AG04450 (cell line): ENCODE results near the gene ALPI. TPM values are rescaled to one million over a fixed set of nuclear protein-coding genes. Genes with fewer than 3 reads are reported as not detected.

Experiments used
- CTCF ChIA-PET: fragments of 300-600, 350-600 bp; formaldehyde crosslinking; extraction: SDS; loops from one replicate; lab custom pipeline; 2022; ENCODE audit warnings: antibody characterized with exemption, inconsistent platforms; lab: Charles Lee
- POLR2A ChIA-PET: fragments of 350-600 bp; formaldehyde crosslinking; extraction: SDS; loops from one replicate; lab custom pipeline; 2021; ENCODE audit warnings: antibody characterized with exemption, inconsistent platforms; lab: Yijun Ruan, JAX
- DNase-seq: peaks from one replicate; pipeline ENCODE4 v3.0.0-alpha.2; 2011; ENCODE audit warnings: low read depth, low spot score
- H3K27ac ChIP-seq: one replicate; pipeline ENCODE4 v1.5.1; 2012; ENCODE audit warnings: low read depth, low read length, control low read depth
- H3K27me3 ChIP-seq: one replicate; pipeline ENCODE4 v1.6.0; 2012; ENCODE audit warnings: low read length; ENCODE audit not compliant: control insufficient read depth, insufficient read depth
- H3K4me3 ChIP-seq: 2 replicates; pipeline ENCODE4 v1.5.1; 2011; ENCODE audit warnings: mild to moderate bottlenecking, low read depth, low read length, control low read depth
- H3K9me3 ChIP-seq: 2 replicates; pipeline ENCODE4 v1.5.1; 2012; ENCODE audit warnings: low read length; ENCODE audit not compliant: control insufficient read depth, insufficient read depth
- CTCF ChIP-seq: IDR thresholded peaks from 2 replicates; pipeline ENCODE4 v1.5.1; 2011; ENCODE audit warnings: low read depth, low read length, control low read depth, inconsistent platforms
- polyA plus RNA-seq: library from polyadenylated mRNA; depleted of rRNA; stranded (reverse); fragments of >200 nt; gene quantifications from 2 replicates; pipeline ENCODE4 v1.2.3, GENCODE V29; 2011

The ALPI gene
- polyA plus RNA-seq, 1 experiment = not detected

- POLR2A ChIA-PET = no interaction called here
- CTCF ChIA-PET = no interaction called here
- Histone ChIP-seq H3K9me3 (no peaks in the 10 kb centered on the region), H3K27me3 (peaks cover 16% of the 10 kb centered on the region), H3K27ac (no peak overlapping the region), H3K4me3 (no peak overlapping the region)
- TF ChIP-seq CTCF = no peak
- no peak for DNase-seq
Measured at GRCh38 chr2:232435805-232436204, 20.1 kb upstream of the ALPI start.

GRCh38 chr2:232436381-232437194 lies 19.4 kb upstream of the ALPI start:
- H3K27ac ChIP-seq = no peak overlapping the region
- no peak overlapping the region for H3K4me3 ChIP-seq
- no peaks in the 10 kb centered on the region for H3K9me3 ChIP-seq
- no peak for TF ChIP-seq CTCF
- POLR2A ChIA-PET = no interaction called here
- H3K27me3 ChIP-seq = peaks cover 11% of the 10 kb centered on the region
- DNase-seq = no peak
- CTCF ChIA-PET = interaction anchor here (0.5 to 1.5 kb wide), 5 partner anchors 10 to 536 kb away, joined by 3 to 9 read pairs (median 4); no protein-coding TSS in a partner anchor

GRCh38 chr2:232437195-232437571 lies 18.8 kb upstream of the ALPI start:
- Histone ChIP-seq H3K27me3 (peaks cover 11% of the 10 kb centered on the region), H3K9me3 (no peaks in the 10 kb centered on the region), H3K4me3 (no peak overlapping the region), H3K27ac (no peak overlapping the region)
- CTCF ChIA-PET = interaction anchor here (0.5 to 1.5 kb wide), 5 partner anchors 10 to 537 kb away, joined by 3 to 9 read pairs (median 4); no protein-coding TSS in a partner anchor
- DNase-seq = no peak
- POLR2A ChIA-PET = no interaction called here
- no peak for TF ChIP-seq CTCF

DNA sequence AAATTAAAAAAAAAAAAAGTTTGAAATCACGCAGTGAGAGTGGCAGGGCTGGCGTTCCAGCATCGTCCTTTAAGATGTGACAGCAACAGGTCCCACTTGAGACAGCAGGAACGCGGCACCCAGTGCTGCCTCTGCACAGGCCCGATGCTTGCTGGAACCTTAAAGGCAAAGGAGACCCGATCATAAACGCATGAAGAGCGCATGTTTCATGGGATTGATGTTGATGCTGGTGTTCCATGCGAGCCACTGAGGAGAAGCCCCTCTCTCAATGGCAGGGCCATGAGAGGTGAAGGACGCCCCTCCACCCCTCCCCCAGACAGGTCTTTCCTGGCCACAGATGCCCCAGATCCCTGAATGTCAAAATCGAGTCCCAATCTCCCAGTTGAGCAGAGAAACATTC lies 17.9 kb upstream of the ALPI start:
- no peak for DNase-seq
- ChIA-PET POLR2A (no interaction called here), CTCF (interaction anchor here (1.5 kb wide), 2 partner anchors 9 to 538 kb away, joined by 4 to 9 read pairs; no protein-coding TSS in a partner anchor)
- Histone ChIP-seq H3K27ac (no peak overlapping the region), H3K4me3 (no peak overlapping the region), H3K27me3 (peaks cover 11% of the 10 kb centered on the region), H3K9me3 (no peaks in the 10 kb centered on the region)
- no peak for TF ChIP-seq CTCF
